ENCODE measurements around the gene IGF2BP3. TPM values are rescaled to one million over a fixed set of nuclear protein-coding genes. Genes with fewer than 3 reads are reported as not detected.

The IGF2BP3 gene
- total and polyA plus RNA-seq, 7 experiments from 2014 or later, result 0.13 to 1.8 (median 0.80) TPM; not detected in 1

- DNase-seq, result peak in 1 of 9 donors; percentile 24
Measured at GRCh38 chr7:23472956-23473843, 2.9 kb upstream of the IGF2BP3 start.

GRCh38 chr7:23472556-23472955, 2.3 kb upstream of the IGF2BP3 start:
- H3K27me3 Mint-ChIP-seq, result peaks cover 65 to 73% (median 68%) of the 10 kb centered on the region in 5 donors
- intact Hi-C loops (cut with micrococcal nuclease), result loop anchor here (2.0 to 10.0 kb wide), 6 partner anchors 58 to 1655 kb away; partner anchors contain the start of genes HYCC1 (in 2 of the 2), CCDC126 (in 1 of the 2), CYCS (in 1 of the 2) and KLHL7 (in 1 of the 2)
- Histone ChIP-seq H3K27me3 (ENCODE audit: control insufficient read depth in 2 of 2, insufficient read depth in 2 of 2, low read length in 2 of 2) (peaks cover 71 to 78% of the 10 kb centered on the region in 2 donors), H3K9me3 (ENCODE audit: control insufficient read depth in 2 of 3, low read length in 3 of 3) (no peaks in the 10 kb centered on the region), H3K4me1 (ENCODE audit: control insufficient read depth in 2 of 2, insufficient read depth in 2 of 2, low read length in 2 of 2) (peaks cover 26 to 38% of the 10 kb centered on the region in 2 donors), H3K4me3 (ENCODE audit: low read length) (no peak overlapping the region), H3K27ac (ENCODE audit: low read depth, low read length) (no peak overlapping the region), H3K36me3 (ENCODE audit: control insufficient read depth in 2 of 3, insufficient read depth in 3 of 3, low read length in 3 of 3) (no peaks in the 10 kb centered on the region)
- H3K36me3 Mint-ChIP-seq, result peaks cover 0 to 8% (median 4%) of the 10 kb centered on the region in 5 donors
- ChIA-PET CTCF (interaction anchor here (0.6 to 1.2 kb wide), 3 partner anchors 12 to 196 kb away, joined by 3 to 5 read pairs (median 3); no protein-coding TSS in a partner anchor), POLR2A (interaction anchor here (0.6 to 1.0 kb wide), 7 partner anchors 10 to 175 kb away, joined by 3 to 5 read pairs (median 3); no protein-coding TSS in a partner anchor)
- H3K4me1 Mint-ChIP-seq, result peaks cover 17 to 43% (median 38%) of the 10 kb centered on the region in 7 donors
- H3K27ac Mint-ChIP-seq, result peak overlapping the region in 3 of 9 donors; percentile 38 to 80 (median 56)
- DNase-seq (no peak), ATAC-seq (no peak)
- peak overlapping the region in 1 of 10 donors; percentile 14 for H3K4me3 Mint-ChIP-seq
- H3K9me3 Mint-ChIP-seq, result peaks cover 0 to 29% (median 12%) of the 10 kb centered on the region in 11 donors

More at GRCh38 chr7:23472956-23473843, 2.9 kb upstream of the IGF2BP3 start:
- ChIA-PET POLR2A (interaction anchor here (0.6 to 1.0 kb wide), 6 partner anchors 10 to 176 kb away, joined by 3 to 5 read pairs (median 3); no protein-coding TSS in a partner anchor), CTCF (interaction anchor here (0.6 to 1.2 kb wide), 3 partner anchors 12 to 196 kb away, joined by 3 to 5 read pairs (median 3); no protein-coding TSS in a partner anchor)
- H3K4me1 ChIP-seq (ENCODE audit: control insufficient read depth in 2 of 2, insufficient read depth in 2 of 2, low read length in 2 of 2), result peaks cover 22 to 32% of the 10 kb centered on the region in 2 donors
- ATAC-seq, result no peak
- H3K27ac ChIP-seq (ENCODE audit: low read depth, low read length), result no peak overlapping the region
- peaks cover 71 to 75% of the 10 kb centered on the region in 2 donors for H3K27me3 ChIP-seq (ENCODE audit: control insufficient read depth in 2 of 2, insufficient read depth in 2 of 2, low read length in 2 of 2)
- Mint-ChIP-seq H3K4me3 (peak overlapping the region in 7 of 10 donors; percentile 1 to 64 (median 29)), H3K9me3 (peaks cover 0 to 29% (median 12%) of the 10 kb centered on the region in 11 donors), H3K27me3 (peaks cover 59 to 68% (median 63%) of the 10 kb centered on the region in 5 donors), H3K27ac (peak overlapping the region in 5 of 9 donors; percentile 14 to 80 (median 56)), H3K4me1 (peaks cover 17 to 37% (median 31%) of the 10 kb centered on the region in 7 donors), H3K36me3 (peaks cover 0 to 8% (median 4%) of the 10 kb centered on the region in 5 donors)
- intact Hi-C loops (cut with micrococcal nuclease), result loop anchor here (2.0 to 10.0 kb wide), 6 partner anchors 58 to 1654 kb away; partner anchors contain the start of genes HYCC1 (in 2 of the 2), CCDC126 (in 1 of the 2), CYCS (in 1 of the 2) and KLHL7 (in 1 of the 2)
- H3K36me3 ChIP-seq (ENCODE audit: control insufficient read depth in 2 of 3, insufficient read depth in 3 of 3, low read length in 3 of 3), result no peaks in the 10 kb centered on the region
- no peaks in the 10 kb centered on the region for H3K9me3 ChIP-seq (ENCODE audit: control insufficient read depth in 2 of 3, low read length in 3 of 3)
- H3K4me3 ChIP-seq (ENCODE audit: low read length), result no peak overlapping the region

- Histone ChIP-seq H3K4me3 (ENCODE audit: low read length) (no peak overlapping the region), H3K27me3 (ENCODE audit: control insufficient read depth in 2 of 2, insufficient read depth in 2 of 2, low read length in 2 of 2) (peaks cover 71 to 78% of the 10 kb centered on the region in 2 donors), H3K9me3 (ENCODE audit: control insufficient read depth in 2 of 3, low read length in 3 of 3) (no peaks in the 10 kb centered on the region), H3K4me1 (ENCODE audit: control insufficient read depth in 2 of 2, insufficient read depth in 2 of 2, low read length in 2 of 2) (peaks cover 26 to 42% of the 10 kb centered on the region in 2 donors), H3K27ac (ENCODE audit: low read depth, low read length) (no peak overlapping the region), H3K36me3 (ENCODE audit: control insufficient read depth in 2 of 3, insufficient read depth in 3 of 3, low read length in 3 of 3) (no peaks in the 10 kb centered on the region)
- CTCF ChIA-PET, result no interaction called here
- peaks cover 23 to 48% (median 42%) of the 10 kb centered on the region in 7 donors for H3K4me1 Mint-ChIP-seq
- no peak for DNase-seq
- H3K36me3 Mint-ChIP-seq, result peaks cover 0 to 8% (median 4%) of the 10 kb centered on the region in 5 donors
- intact Hi-C loops (cut with micrococcal nuclease), result loop anchor here (2.0 to 10.0 kb wide), 6 partner anchors 59 to 1655 kb away; partner anchors contain the start of genes HYCC1 (in 2 of the 2), CCDC126 (in 1 of the 2), CYCS (in 1 of the 2) and KLHL7 (in 1 of the 2)
- peaks cover 0 to 29% (median 12%) of the 10 kb centered on the region in 11 donors for H3K9me3 Mint-ChIP-seq
- H3K4me3 Mint-ChIP-seq, result peak overlapping the region in 1 of 10 donors; percentile 27
- peak overlapping the region in 1 of 9 donors; percentile 72 for H3K27ac Mint-ChIP-seq
- POLR2A ChIA-PET, result interaction anchor here (0.7 kb wide), 1 partner anchor 51 kb away, joined by 3 read pairs; no protein-coding TSS in a partner anchor
- peaks cover 67 to 74% (median 69%) of the 10 kb centered on the region in 5 donors for H3K27me3 Mint-ChIP-seq
- ATAC-seq, result no peak
Measured at GRCh38 chr7:23472046-23472445, 1.8 kb upstream of the IGF2BP3 start.

GRCh38 chr7:23471106-23471859, 992 bp upstream of the IGF2BP3 start:
- Mint-ChIP-seq H3K4me1 (peaks cover 23 to 49% (median 43%) of the 10 kb centered on the region in 7 donors), H3K27ac (peak overlapping the region in 4 of 9 donors; percentile 46 to 84 (median 63)), H3K4me3 (peak overlapping the region; percentile 72 to 91 (median 82)), H3K27me3 (peaks cover 63 to 73% (median 64%) of the 10 kb centered on the region in 5 donors), H3K36me3 (peaks cover 0 to 8% (median 4%) of the 10 kb centered on the region in 5 donors), H3K9me3 (peaks cover 0 to 29% (median 11%) of the 10 kb centered on the region in 11 donors)
- DNase-seq, result peak in 5 of 9 donors; percentile 12 to 68 (median 24)
- H3K4me3 ChIP-seq (ENCODE audit: low read length), result no peak overlapping the region
- intact Hi-C loops (cut with micrococcal nuclease), result loop anchor here (2.0 to 10.0 kb wide), 8 partner anchors 114 to 1656 kb away; partner anchors contain the start of genes HYCC1 (in 2 of the 2), CCDC126 (in 1 of the 2), CYCS (in 1 of the 2) and FAM221A (in 1 of the 2)
- no peak overlapping the region for H3K27ac ChIP-seq (ENCODE audit: low read depth, low read length)
- H3K4me1 ChIP-seq (ENCODE audit: control insufficient read depth in 2 of 2, insufficient read depth in 2 of 2, low read length in 2 of 2), result peaks cover 26 to 42% of the 10 kb centered on the region in 2 donors
- peak; percentile 13 for ATAC-seq
- ChIA-PET CTCF (no interaction called here), POLR2A (no interaction called here)
- H3K9me3 ChIP-seq (ENCODE audit: control insufficient read depth in 2 of 3, low read length in 3 of 3), result no peaks in the 10 kb centered on the region
- H3K36me3 ChIP-seq (ENCODE audit: control insufficient read depth in 2 of 3, insufficient read depth in 3 of 3, low read length in 3 of 3), result no peaks in the 10 kb centered on the region
- H3K27me3 ChIP-seq (ENCODE audit: control insufficient read depth in 2 of 2, insufficient read depth in 2 of 2, low read length in 2 of 2), result peaks cover 65 to 73% of the 10 kb centered on the region in 2 donors

GRCh38 chr7:23469961-23470250, 385 bp downstream of the IGF2BP3 start:
- Mint-ChIP-seq H3K27me3 (peaks cover 65 to 77% (median 71%) of the 10 kb centered on the region in 5 donors), H3K27ac (peak overlapping the region in 8 of 9 donors; percentile 24 to 78 (median 66)), H3K36me3 (peaks cover 0 to 6% (median 4%) of the 10 kb centered on the region in 5 donors), H3K9me3 (peaks cover 0 to 24% (median 11%) of the 10 kb centered on the region in 11 donors), H3K4me3 (peak overlapping the region; percentile 72 to 91 (median 82)), H3K4me1 (peaks cover 22 to 46% (median 42%) of the 10 kb centered on the region in 7 donors)
- Histone ChIP-seq H3K9me3 (ENCODE audit: control insufficient read depth in 2 of 3, low read length in 3 of 3) (no peaks in the 10 kb centered on the region), H3K36me3 (ENCODE audit: control insufficient read depth in 2 of 3, insufficient read depth in 3 of 3, low read length in 3 of 3) (no peaks in the 10 kb centered on the region), H3K4me3 (ENCODE audit: low read length) (no peak overlapping the region), H3K27me3 (ENCODE audit: control insufficient read depth in 2 of 2, insufficient read depth in 2 of 2, low read length in 2 of 2) (peaks cover 52 to 62% of the 10 kb centered on the region in 2 donors), H3K4me1 (ENCODE audit: control insufficient read depth in 2 of 2, insufficient read depth in 2 of 2, low read length in 2 of 2) (peaks cover 26 to 42% of the 10 kb centered on the region in 2 donors), H3K27ac (ENCODE audit: low read depth, low read length) (no peak overlapping the region)
- ATAC-seq (no peak), DNase-seq (peak in 1 of 9 donors; percentile 23)
- ChIA-PET CTCF (no interaction called here), POLR2A (no interaction called here)
- intact Hi-C loops (cut with micrococcal nuclease), result loop anchor here (2.0 to 10.0 kb wide), 8 partner anchors 113 to 1657 kb away; partner anchors contain the start of genes HYCC1 (in 2 of the 2), CCDC126 (in 1 of the 2), CYCS (in 1 of the 2) and FAM221A (in 1 of the 2)
